HG02970 (cell line): ENCODE data around the gene CLEC16A.
"Not testable (repeated sequence)": the region's sequence is repeated elsewhere in the genome, so short reads cannot be mapped to it uniquely, and the experiment has no call there.

Source experiments
- ATAC-seq: cut with Tn5 transposase; IDR thresholded peaks from one replicate; pipeline ENCODE4 v1.9.1; 2021; ENCODE audit warnings: mild to moderate bottlenecking, moderate library complexity, moderate number of reproducible peaks; ENCODE audit not compliant: unreplicated experiment, low FRiP score

Gene CLEC16A

GRCh38 chr16:11204513-11205047, 260.2 kb downstream of the CLEC16A start:
- ATAC-seq = no peak

GRCh38 chr16:11205065-11205699, 260.8 kb downstream of the CLEC16A start:
- no peak for ATAC-seq

- ATAC-seq = no peak
Observed at GRCh38 chr16:11205754-11206581, 261.6 kb downstream of the CLEC16A start.

GRCh38 chr16:11207646-11208045, 263.3 kb downstream of the CLEC16A start:
- ATAC-seq = no peak

- ATAC-seq = no peak
Observed at GRCh38 chr16:11208916-11209665, 264.7 kb downstream of the CLEC16A start.

- no peak for ATAC-seq
Observed at GRCh38 chr16:11210260-11210659, 265.9 kb downstream of the CLEC16A start.

- no peak for ATAC-seq
Observed at GRCh38 chr16:11211061-11211976, 267.0 kb downstream of the CLEC16A start.

- ATAC-seq = no peak
Observed at GRCh38 chr16:11211977-11212797, 267.8 kb downstream of the CLEC16A start.

- no peak for ATAC-seq
Observed at GRCh38 chr16:11212798-11213196, 268.4 kb downstream of the CLEC16A start.

GRCh38 chr16:11213373-11213772, 269.0 kb downstream of the CLEC16A start:
- no peak for ATAC-seq

GRCh38 chr16:11213799-11214198, 269.4 kb downstream of the CLEC16A start:
- ATAC-seq = no peak

GRCh38 chr16:11215935-11216556, 271.7 kb downstream of the CLEC16A start:
- no peak for ATAC-seq

GRCh38 chr16:11217651-11218603, 273.6 kb downstream of the CLEC16A start:
- no peak for ATAC-seq

GRCh38 chr16:11218604-11218962, 274.2 kb downstream of the CLEC16A start:
- no peak for ATAC-seq

- no peak for ATAC-seq
Observed at GRCh38 chr16:11219178-11219577, 274.8 kb downstream of the CLEC16A start.

- not testable (repeated sequence) for ATAC-seq
Observed at GRCh38 chr16:11220507-11220906, 276.1 kb downstream of the CLEC16A start.

- no peak for ATAC-seq
Observed at GRCh38 chr16:11224096-11224893, 279.9 kb downstream of the CLEC16A start.
